H1 (cell line): ENCODE results near the gene IFT122. TPM values are rescaled to one million over a fixed set of nuclear protein-coding genes. Genes with fewer than 3 reads are reported as not detected.

Experiments used
- CTCF ChIA-PET: fragments of 300-600 bp; sonication (Branson Sonifier 250); formaldehyde crosslinking; loops from one replicate; lab custom pipeline; 2021; ENCODE audit not compliant: partially characterized antibody; lab: Charles Lee
- POLR2A ChIA-PET: fragments of 300-600 bp; sonication (Branson Sonifier 250); formaldehyde crosslinking; loops from one replicate; lab custom pipeline; 2021; ENCODE audit warnings: inconsistent platforms; ENCODE audit not compliant: partially characterized antibody; lab: Charles Lee
- DNase-seq, 2 experiments: peaks; one replicate each; pipeline versions ENCODE4 v3.0.0 to v3.0.0-alpha.2; 2010 to 2022; ENCODE audit warnings: low spot score in 2 of 2, low read depth in 1 of 2, mixed read lengths in 1 of 2
- FAIRE-seq: peaks from 2 replicates; lab custom pipeline; 2011; peaks lifted over from hg19 to GRCh38; lab: Jason Lieb, UNC
- H2AFZ ChIP-seq: 2 replicates; pipeline ENCODE4 v1.8.1; 2012; ENCODE audit warnings: low read length, inconsistent platforms
- H2AK5ac ChIP-seq: 2 replicates; pipeline ENCODE4 v1.6.1; 2013; ENCODE audit warnings: low read depth, low read length
- H2BK120ac ChIP-seq: replicated peaks from 2 replicates; pipeline ENCODE3; 2013; ENCODE audit warnings: low read depth, low read length, inconsistent platforms
- H2BK12ac ChIP-seq: 2 replicates; pipeline ENCODE4 v1.6.1; 2013; ENCODE audit warnings: low read depth, low read length
- H2BK15ac ChIP-seq: 2 replicates; pipeline ENCODE4 v1.6.1; 2013; ENCODE audit warnings: low read length
- H2BK20ac ChIP-seq: 2 replicates; pipeline ENCODE4 v1.6.1; 2013; ENCODE audit warnings: low read length
- H2BK5ac ChIP-seq: 2 replicates; pipeline ENCODE4 v1.6.1; 2013; ENCODE audit warnings: low read depth, low read length
- H3K14ac ChIP-seq: 2 replicates; pipeline ENCODE4 v1.6.1; 2013; ENCODE audit warnings: inconsistent platforms; ENCODE audit not compliant: insufficient read length
- H3K18ac ChIP-seq: 2 replicates; pipeline ENCODE4 v1.6.1; 2013; ENCODE audit warnings: low read length; ENCODE audit errors: extremely low read depth
- H3K23ac ChIP-seq: 2 replicates; pipeline ENCODE4 v1.6.1; 2013; ENCODE audit warnings: inconsistent platforms; ENCODE audit not compliant: insufficient read length
- H3K23me2 ChIP-seq: 2 replicates; pipeline ENCODE4 v1.6.1; 2013; ENCODE audit warnings: low read depth, low read length
- H3K27ac ChIP-seq: 2 replicates; pipeline ENCODE4 v1.6.1; 2011; ENCODE audit warnings: low read depth, low read length, inconsistent platforms
- H3K27me3 ChIP-seq, 4 experiments: replicated peaks in 1 of 4; 1 replicate in 1 of 4; 2 replicates in 3 of 4; pipeline versions ENCODE4 v1.6.1 to v1.8.1; 2011 to 2013; ENCODE audit warnings: low read length in 3 of 4, mild to moderate bottlenecking in 3 of 4, inconsistent platforms in 2 of 4, mixed read lengths in 2 of 4, moderate library complexity in 1 of 4; ENCODE audit not compliant: control insufficient read depth in 3 of 4, insufficient read depth in 3 of 4; ENCODE audit errors: extremely low read depth in 1 of 4
- H3K36me3 ChIP-seq, 4 experiments: 2 replicates each; pipeline versions ENCODE4 v1.6.1 to v1.8.1; 2011 to 2013; ENCODE audit warnings: mild to moderate bottlenecking in 4 of 4, low read length in 3 of 4, moderate library complexity in 2 of 4, control low read depth in 1 of 4, inconsistent platforms in 1 of 4; ENCODE audit not compliant: insufficient read depth in 4 of 4, control insufficient read depth in 2 of 4
- H3K4ac ChIP-seq: replicated peaks from 2 replicates; pipeline ENCODE3; 2013; ENCODE audit warnings: low read length, low read depth, mixed read lengths, inconsistent platforms; ENCODE audit not compliant: insufficient read length
- H3K4me1 ChIP-seq, 4 experiments: replicated peaks in 1 of 4; 1 replicate in 1 of 4; 2 replicates in 3 of 4; pipeline versions ENCODE4 v1.6.1 to v1.8.1; 2011 to 2013; ENCODE audit warnings: low read length in 3 of 4, inconsistent platforms in 2 of 4, mixed read lengths in 1 of 4; ENCODE audit not compliant: insufficient read depth in 4 of 4, control insufficient read depth in 3 of 4
- H3K4me2 ChIP-seq, 2 experiments: 2 replicates each; pipeline versions ENCODE4 v1.6.1 to v1.8.1; 2011 to 2013; ENCODE audit warnings: low read depth in 2 of 2, low read length in 2 of 2, control low read depth in 1 of 2, inconsistent platforms in 1 of 2, mild to moderate bottlenecking in 1 of 2; ENCODE audit not compliant: insufficient read depth in 1 of 2
- H3K4me3 ChIP-seq, 4 experiments: fragments of 200-600, 300-600 bp in 1 of 4; sonication (generic), shearing (Covaris generic), sonication (Bioruptor Twin) in 1 of 4; 2 replicates each; pipeline versions ENCODE4 v1.5.1 to v1.8.1; 2011 to 2016; ENCODE audit warnings: low read length in 4 of 4, low read depth in 3 of 4, control low read depth in 2 of 4, inconsistent platforms in 2 of 4, mild to moderate bottlenecking in 2 of 4, mixed read lengths in 1 of 4, moderate library complexity in 1 of 4; ENCODE audit not compliant: insufficient read depth in 2 of 4; ENCODE audit errors: extremely low read depth in 1 of 4
- H3K56ac ChIP-seq: replicated peaks from 2 replicates; pipeline ENCODE3; 2013; ENCODE audit warnings: low read depth, mild to moderate bottlenecking, mixed read lengths, low read length, inconsistent platforms; ENCODE audit not compliant: insufficient read length
- H3K79me1 ChIP-seq: 2 replicates; pipeline ENCODE4 v1.6.1; 2013; ENCODE audit warnings: low read depth, low read length, control low read depth
- H3K79me2 ChIP-seq, 2 experiments: 2 replicates each; pipeline versions ENCODE4 v1.6.1 to v1.8.1; 2012 to 2013; ENCODE audit warnings: low read length in 2 of 2, mild to moderate bottlenecking in 2 of 2, inconsistent platforms in 1 of 2; ENCODE audit not compliant: insufficient read depth in 2 of 2, control insufficient read depth in 1 of 2
- H3K9ac ChIP-seq, 4 experiments: replicated peaks in 1 of 4; 1 replicate in 1 of 4; 2 replicates in 3 of 4; pipeline versions ENCODE4 v1.6.1 to v1.8.1; 2011 to 2013; ENCODE audit warnings: low read depth in 3 of 4, low read length in 3 of 4, control low read depth in 2 of 4, mild to moderate bottlenecking in 2 of 4, moderate library complexity in 2 of 4, inconsistent platforms in 1 of 4; ENCODE audit errors: extremely low read depth in 1 of 4
- H3K9me3 ChIP-seq, 2 experiments: 2 replicates each; pipeline versions ENCODE4 v1.6.1 to v1.8.1; 2012 to 2013; ENCODE audit warnings: mild to moderate bottlenecking in 2 of 2, moderate library complexity in 2 of 2, control low read depth in 1 of 2, inconsistent platforms in 1 of 2, low read depth in 1 of 2, low read length in 1 of 2, mixed read lengths in 1 of 2; ENCODE audit not compliant: insufficient read depth in 2 of 2
- H4K20me1 ChIP-seq, 2 experiments: replicated peaks in 1 of 2; 2 replicates each; pipeline versions ENCODE3 to v1.8.1; 2011 to 2013; ENCODE audit warnings: inconsistent platforms in 2 of 2, low read length in 2 of 2, mild to moderate bottlenecking in 1 of 2; ENCODE audit not compliant: insufficient read depth in 2 of 2, control insufficient read depth in 1 of 2
- H4K5ac ChIP-seq: 2 replicates; pipeline ENCODE4 v1.6.1; 2013; ENCODE audit warnings: low read length, low read depth, mixed read lengths, inconsistent platforms; ENCODE audit not compliant: insufficient read length
- H4K8ac ChIP-seq: 2 replicates; pipeline ENCODE4 v1.8.0; 2013; ENCODE audit warnings: mild to moderate bottlenecking, moderate library complexity, low read length, inconsistent platforms; ENCODE audit not compliant: insufficient read depth; ENCODE audit errors: extremely low read depth
- H4K91ac ChIP-seq: replicated peaks from 2 replicates; pipeline ENCODE3; 2013; ENCODE audit warnings: low read length, mixed read lengths, inconsistent platforms; ENCODE audit not compliant: insufficient read length
- ASH2L ChIP-seq: fragments of 200-600, 300-600 bp; sonication (generic); IDR thresholded peaks from one replicate; pipeline ENCODE4 v1.7.1; 2017; ENCODE audit warnings: low read length
- CTCF ChIP-seq, 3 experiments: IDR thresholded peaks; 1 replicate in 2 of 3; 2 replicates in 1 of 3; pipeline versions ENCODE4 v1.5.1 to v1.6.1; 2011; ENCODE audit warnings: low read length in 3 of 3, mild to moderate bottlenecking in 3 of 3, inconsistent platforms in 2 of 3, low read depth in 1 of 3, moderate library complexity in 1 of 3; ENCODE audit not compliant: insufficient read depth in 1 of 3; ENCODE audit errors: control extremely low read depth in 1 of 3
- E2F6 ChIP-seq: IDR thresholded peaks from 2 replicates; pipeline ENCODE4 v1.6.1; 2012; ENCODE audit warnings: inconsistent platforms
- HDAC6 ChIP-seq: IDR thresholded peaks from one replicate; pipeline ENCODE4 v1.7.1; 2012; ENCODE audit warnings: low read depth, mild to moderate bottlenecking, inconsistent platforms, low read length, moderate library complexity
- MAFK ChIP-seq: IDR thresholded peaks from 2 replicates; pipeline ENCODE4 v1.6.1; 2012; ENCODE audit warnings: low read depth, mild to moderate bottlenecking, improper control_type of control experiment, low read length
- NRF1 ChIP-seq: IDR thresholded peaks from 2 replicates; pipeline ENCODE4 v1.6.1; 2011; ENCODE audit warnings: mild to moderate bottlenecking, low read depth, low read length, improper control_type of control experiment
- POLR2A ChIP-seq, 2 experiments: IDR thresholded peaks; 1 replicate in 1 of 2; 2 replicates in 1 of 2; pipeline ENCODE4 v1.6.1; 2011; ENCODE audit warnings: low read depth in 2 of 2, low read length in 2 of 2, mild to moderate bottlenecking in 2 of 2; ENCODE audit errors: control extremely low read depth in 1 of 2
- RNF2 ChIP-seq: fragments of 200-900, 300-1000 bp; sonication (generic); IDR thresholded peaks from 2 replicates; pipeline ENCODE4 v1.7.1; 2016; ENCODE audit warnings: borderline replicate concordance, low read depth, mild to moderate bottlenecking, antibody characterized with exemption, low read length; ENCODE audit not compliant: poor library complexity, severe bottlenecking; ENCODE audit errors: missing control alignments
- SIX5 ChIP-seq: IDR thresholded peaks from 2 replicates; pipeline ENCODE4 v1.6.1; 2011; ENCODE audit warnings: mild to moderate bottlenecking, low read depth, low read length
- SUZ12 ChIP-seq: fragments of 200-600 bp; sonication (generic); IDR thresholded peaks from 2 replicates; pipeline ENCODE4 v1.6.1; 2012; ENCODE audit warnings: mild to moderate bottlenecking, inconsistent platforms, low read length, moderate library complexity, mixed read lengths
- TAF7 ChIP-seq: optimal IDR thresholded peaks from 2 replicates; pipeline ENCODE3; 2011; ENCODE audit warnings: low read depth, mild to moderate bottlenecking, inconsistent platforms, low read length, moderate library complexity, borderline replicate concordance
- WGBS, 2 experiments: shearing (Covaris generic) in 1 of 2; methylation state at CpG; one replicate each; pipeline versions ENCODE4 v1.1.6 to v1.1.7; 2013 to 2015; ENCODE audit warnings: low lambda C conversion rate in 2 of 2, mixed read lengths in 2 of 2, inconsistent platforms in 1 of 2, low coverage in 1 of 2, missing lambda C conversion rate in 1 of 2; ENCODE audit not compliant: insufficient replicate concordance in 2 of 2, insufficient coverage in 1 of 2, insufficient read length in 1 of 2; ENCODE audit errors: extremely low coverage in 1 of 2, missing lambda C conversion rate in 1 of 2; 5-methylcytosine and 5-hydroxymethylcytosine counted together
- polyA plus RNA-seq, 7 experiments: library from polyadenylated mRNA; depleted of rRNA in 3 of 7; stranded (reverse) in 5 of 7; unstranded in 2 of 7; fragments of >200 nt in 5 of 7; fragments of 200-250 nt in 2 of 7; gene quantifications; 1 replicate in 5 of 7; 2 replicates in 1 of 7; 4 replicates in 1 of 7; pipeline versions ENCODE4 v1.2.1 to v1.2.3, GENCODE V29; 2011 to 2013; ENCODE audit warnings: missing spikeins in 2 of 7, mixed read lengths in 2 of 7
- total RNA-seq: library from RNA; stranded (reverse); fragmentation: NEBNext Ultra II Directional; extraction: Animal tissue kit (Norgen Biotek cat#: 25700); gene quantifications from 2 replicates; pipeline ENCODE4 v1.2.1, GENCODE V29; 2021

IFT122 gene
- total and polyA plus RNA-seq, 2 of the 8 experiments (the other 6 are each of a cell fraction or from before 2014, with no cell fraction given): 23.7 to 25.1 TPM

- H3K79me1 ChIP-seq: no peaks in the 10 kb centered on the region
- no peaks in the 10 kb centered on the region for H3K9me3 ChIP-seq
- ChIA-PET POLR2A (no interaction called here), CTCF (interaction anchor here (1.0 kb wide), 1 partner anchor 12 kb away, joined by 4 read pairs; no protein-coding TSS in a partner anchor)
- no peak overlapping the region for H3K18ac ChIP-seq
- H2BK15ac ChIP-seq: no peak overlapping the region
- H3K14ac ChIP-seq: no peak overlapping the region
- no peak overlapping the region for H3K4me2 ChIP-seq
- no peak overlapping the region for H2BK12ac ChIP-seq
- no peak overlapping the region for H4K8ac ChIP-seq
- no peak overlapping the region for H2BK120ac ChIP-seq
- H3K27me3 ChIP-seq: no peaks in the 10 kb centered on the region
- DNase-seq: no peak
- no peaks in the 10 kb centered on the region for H4K20me1 ChIP-seq
- no peak overlapping the region for H2BK5ac ChIP-seq
- H3K4me1 ChIP-seq: no peaks in the 10 kb centered on the region
- no peak overlapping the region for H3K23ac ChIP-seq
- H3K4ac ChIP-seq: no peak overlapping the region
- no peak overlapping the region for H2AFZ ChIP-seq
- no peak overlapping the region for H4K91ac ChIP-seq
- H3K9ac ChIP-seq: no peak overlapping the region
- FAIRE-seq: no peak
- no peak overlapping the region for H4K5ac ChIP-seq
- no peaks in the 10 kb centered on the region for H3K23me2 ChIP-seq
- H3K27ac ChIP-seq: no peak overlapping the region
- H3K36me3 ChIP-seq: peaks cover 0 to 9% (median 4%) of the 10 kb centered on the region in 4 experiments; a peak in 4 of 8 replicates
- no peak overlapping the region for H3K56ac ChIP-seq
- no peak overlapping the region for H3K4me3 ChIP-seq
- H2AK5ac ChIP-seq: no peak overlapping the region
- no peak overlapping the region for H2BK20ac ChIP-seq
- H3K79me2 ChIP-seq: no peaks in the 10 kb centered on the region
- WGBS, 2 experiments: 98% methylated on average over 2 of the region's 2 CpGs; no CpG with 5 or more reads in 1 of the 2 experiments
- TF ChIP-seq POLR2A (IDR thresholded peaks at IDR 0.05; ENCODE audit: control extremely low read depth in 1 of 2, low read depth in 2 of 2, low read length in 2 of 2): no peak
- TF ChIP-seq NRF1: no peak
- no peak for TF ChIP-seq RNF2
- no peak for TF ChIP-seq TAF7
- TF ChIP-seq SUZ12: no peak
- TF ChIP-seq SIX5: no peak
- TF ChIP-seq E2F6: no peak
- no peak for TF ChIP-seq MAFK
- TF ChIP-seq ASH2L: no peak
- no peak for TF ChIP-seq CTCF (IDR thresholded peaks at IDR 0.05; ENCODE audit: control extremely low read depth in 1 of 3, insufficient read depth in 1 of 3, low read depth in 1 of 3, low read length in 3 of 3)
- TF ChIP-seq HDAC6: no peak
Measured at GRCh38 chr3:129470861-129471260, 30.8 kb downstream of the IFT122 start.
